HG03521 (cell line): ENCODE measurements around the gene SCN8A.
"Not testable (repeated sequence)": the region's sequence is repeated elsewhere in the genome, so short reads cannot be mapped to it uniquely, and the experiment has no call there.

Source experiments
- ATAC-seq: cut with Tn5 transposase; IDR thresholded peaks from one replicate; pipeline ENCODE4 v1.9.1; 2021; ENCODE audit warnings: mild to moderate bottlenecking, moderate library complexity; ENCODE audit not compliant: unreplicated experiment

Gene SCN8A

GRCh38 chr12:51591016-51591901 is at the start of gene SCN8A:
SCN8A (plus strand) TSS chr12:51591233; CDS start chr12:51662818, 71,585 bp downstream.
- ATAC-seq = peak; percentile 28

GRCh38 chr12:51546097-51546496 is 44.9 kb upstream of the SCN8A start:
- no peak for ATAC-seq

GRCh38 chr12:51547606-51548005 is 43.4 kb upstream of the SCN8A start:
- no peak for ATAC-seq

GRCh38 chr12:51548241-51548640 is 42.8 kb upstream of the SCN8A start:
- no peak for ATAC-seq

GRCh38 chr12:51549637-51550036 is 41.4 kb upstream of the SCN8A start:
- no peak for ATAC-seq

- not testable (repeated sequence) for ATAC-seq
Observed at GRCh38 chr12:51568271-51569032, 22.6 kb upstream of the SCN8A start.

- no peak for ATAC-seq
Observed at GRCh38 chr12:51579321-51579850, 11.6 kb upstream of the SCN8A start.

- no peak for ATAC-seq
Observed at GRCh38 chr12:51589060-51589459, 2.0 kb upstream of the SCN8A start.

GRCh38 chr12:51589557-51590176 is 1.4 kb upstream of the SCN8A start:
- ATAC-seq = no peak

GRCh38 chr12:51590347-51591015 is 552 bp upstream of the SCN8A start:
- ATAC-seq = peak; percentile 77

- ATAC-seq = no peak
Observed at GRCh38 chr12:51592034-51592705, 1.1 kb downstream of the SCN8A start.

- ATAC-seq = no peak
Observed at GRCh38 chr12:51593021-51593420, 2.0 kb downstream of the SCN8A start.

GRCh38 chr12:51593539-51593938 is 2.5 kb downstream of the SCN8A start:
- no peak for ATAC-seq

GRCh38 chr12:51598156-51598555 is 7.1 kb downstream of the SCN8A start:
- ATAC-seq = no peak

GRCh38 chr12:51600721-51601120 is 9.7 kb downstream of the SCN8A start:
- ATAC-seq = no peak

GRCh38 chr12:51601241-51601640 is 10.2 kb downstream of the SCN8A start:
- no peak for ATAC-seq

GRCh38 chr12:51605896-51606295 is 14.9 kb downstream of the SCN8A start:
- not testable (repeated sequence) for ATAC-seq

- not testable (repeated sequence) for ATAC-seq
Observed at GRCh38 chr12:51607197-51607596, 16.2 kb downstream of the SCN8A start.

GRCh38 chr12:51620448-51620847 is 29.4 kb downstream of the SCN8A start:
- no peak for ATAC-seq
